Measurements from ENCODE around the gene POU2F3.
A peak's percentile ranks its signal among the peaks of the same experiment; 100 is the strongest.

POU2F3 gene

DNA sequence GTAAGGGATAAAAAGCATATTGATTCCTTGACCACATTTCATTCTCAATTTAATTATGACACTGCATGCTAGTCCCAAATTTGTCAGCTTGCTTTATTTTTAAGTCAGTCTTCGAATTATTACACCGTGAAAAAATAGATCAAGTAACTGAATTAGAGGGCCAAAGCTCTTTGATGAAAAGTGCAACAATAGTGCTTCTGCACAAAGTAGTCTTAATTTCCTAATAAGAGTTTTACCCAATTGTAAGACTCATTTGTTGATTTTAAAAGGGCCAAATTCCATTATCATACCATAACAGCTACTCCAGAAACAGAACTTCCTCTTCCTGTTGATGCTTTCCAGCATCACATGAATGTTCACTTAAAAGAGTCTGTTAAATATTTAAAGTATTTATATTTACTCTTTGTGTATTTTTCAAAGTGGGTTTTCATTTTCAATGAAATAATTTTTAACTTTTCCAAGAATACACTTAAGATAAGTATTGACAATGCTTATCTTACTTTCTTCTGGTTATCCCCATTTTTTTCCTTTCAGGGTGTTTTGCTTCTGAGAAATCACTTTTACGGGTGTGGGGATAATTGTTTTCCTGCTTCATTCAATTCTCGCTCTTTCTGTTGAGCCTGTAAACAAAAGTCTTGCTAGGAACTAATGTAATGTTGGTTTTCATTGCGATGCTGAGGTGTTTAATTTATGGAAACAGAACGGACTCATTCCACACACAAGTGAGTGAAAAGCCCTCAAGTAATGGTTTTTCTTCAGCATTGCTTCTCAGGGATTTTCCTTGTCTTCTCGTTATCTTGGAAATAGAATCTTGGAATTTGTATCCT, 98.4 kb downstream of the POU2F3 start:
- DNase-seq (ENCODE audit: low read depth), result no peak
- peak overlapping the region; percentile 93 for H3K4me3 ChIP-seq (ENCODE audit: control insufficient read depth, low read depth, low read length)
- TF ChIP-seq CTCF (IDR thresholded peaks at IDR 0.05; ENCODE audit: control insufficient read depth, insufficient read depth, low read depth, low read length, missing control alignments), result no peak

GRCh38 chr11:120339394-120339890, 99.5 kb downstream of the POU2F3 start:
- no peak for TF ChIP-seq CTCF (IDR thresholded peaks at IDR 0.05; ENCODE audit: control insufficient read depth, insufficient read depth, low read depth, low read length, missing control alignments)
- no peak for DNase-seq (ENCODE audit: low read depth)
- peak overlapping the region; percentile 27 for H3K4me3 ChIP-seq (ENCODE audit: control insufficient read depth, low read depth, low read length)

- H3K4me3 ChIP-seq (ENCODE audit: control insufficient read depth, low read depth, low read length), result no peak overlapping the region
- DNase-seq (ENCODE audit: low read depth), result no peak
- no peak for TF ChIP-seq CTCF (IDR thresholded peaks at IDR 0.05; ENCODE audit: control insufficient read depth, insufficient read depth, low read depth, low read length, missing control alignments)
These were observed 100.6 kb downstream of the POU2F3 start for GRCh38 chr11:120340529-120340928.

- H3K4me3 ChIP-seq (ENCODE audit: control insufficient read depth, low read depth, low read length), result no peak overlapping the region
- TF ChIP-seq CTCF (IDR thresholded peaks at IDR 0.05; ENCODE audit: control insufficient read depth, insufficient read depth, low read depth, low read length, missing control alignments), result no peak
- DNase-seq (ENCODE audit: low read depth), result no peak
These were observed 102.3 kb downstream of the POU2F3 start for GRCh38 chr11:120342226-120342625.

DNA sequence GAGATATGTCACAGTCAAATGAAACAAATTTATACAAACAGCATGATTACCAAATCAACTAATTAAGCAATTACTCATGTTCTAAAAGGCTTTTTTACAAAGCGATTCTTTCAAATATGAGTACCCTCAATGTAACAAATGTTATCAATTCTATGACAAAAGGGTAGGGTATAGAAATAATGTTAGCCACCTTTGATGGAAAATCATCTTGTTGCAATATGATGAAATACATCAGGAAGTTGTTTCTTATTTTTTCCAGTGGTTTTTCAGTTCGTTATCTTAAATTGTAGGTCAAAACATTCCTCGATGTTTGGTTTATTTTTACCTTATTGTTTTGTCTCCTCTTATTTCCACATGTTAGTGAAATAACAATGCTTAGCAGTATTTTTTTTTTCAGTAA, 102.7 kb downstream of the POU2F3 start:
- H3K4me3 ChIP-seq (ENCODE audit: control insufficient read depth, low read depth, low read length), result no peak overlapping the region
- TF ChIP-seq CTCF (IDR thresholded peaks at IDR 0.05; ENCODE audit: control insufficient read depth, insufficient read depth, low read depth, low read length, missing control alignments), result no peak
- no peak for DNase-seq (ENCODE audit: low read depth)

DNA sequence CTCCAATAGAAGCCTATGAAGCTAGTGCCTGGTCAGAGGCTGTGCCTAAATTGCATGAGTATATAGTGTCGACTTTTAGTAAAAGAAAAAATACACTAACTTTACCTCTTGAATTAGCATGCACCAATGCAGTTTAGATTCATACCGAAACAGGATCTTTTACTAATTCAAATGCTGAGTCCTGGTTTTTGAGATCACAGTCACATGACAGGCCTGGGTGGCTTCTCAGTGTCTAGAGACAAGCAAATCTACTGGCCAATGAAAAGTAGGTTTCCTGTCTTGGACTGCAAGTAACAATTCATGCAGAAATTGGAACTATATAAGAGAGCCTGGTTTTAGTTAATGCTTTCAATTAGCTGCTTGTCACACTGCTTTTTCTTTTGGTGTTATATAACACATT, 103.5 kb downstream of the POU2F3 start:
- no peak overlapping the region for H3K4me3 ChIP-seq (ENCODE audit: control insufficient read depth, low read depth, low read length)
- no peak for DNase-seq (ENCODE audit: low read depth)
- TF ChIP-seq CTCF (IDR thresholded peaks at IDR 0.05; ENCODE audit: control insufficient read depth, insufficient read depth, low read depth, low read length, missing control alignments), result no peak

Measured in AG09309 (cell line).